ENCODE measurements around the gene BCL2L11.

Gene BCL2L11

DNA sequence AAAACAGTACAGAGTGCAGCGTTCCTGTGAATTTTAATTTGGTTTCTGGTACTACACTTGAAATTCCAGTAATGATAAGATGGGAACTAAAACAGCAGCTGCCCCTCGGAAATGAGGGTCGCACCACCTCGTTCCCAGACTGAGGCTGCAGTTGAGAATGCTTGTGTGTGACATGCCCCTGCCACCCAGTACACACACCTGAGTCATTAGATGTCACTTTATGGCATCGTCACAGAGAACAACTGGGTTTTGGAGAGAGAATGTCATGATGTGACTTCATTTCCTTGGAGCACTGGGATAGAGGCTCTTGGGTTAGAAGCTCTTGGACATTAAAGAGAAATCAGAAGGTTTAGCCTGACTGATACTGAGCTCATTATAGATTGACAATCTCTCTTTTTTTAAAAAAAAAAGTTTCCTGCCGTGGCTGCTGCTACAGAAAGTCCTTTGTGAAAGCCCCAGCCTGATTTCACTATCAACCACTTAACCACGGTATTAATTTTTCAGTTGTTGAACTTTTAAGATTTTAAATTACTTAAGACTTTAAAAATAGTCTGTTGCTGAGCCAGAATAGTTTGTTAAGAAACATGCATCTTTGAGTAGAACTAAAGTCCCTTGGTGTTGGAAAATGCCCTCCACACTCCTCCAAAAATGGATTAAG lies 24.5 kb downstream of the BCL2L11 start:
- no peak for DNase-seq

- DNase-seq = no peak
Measured at GRCh38 chr2:111145951-111146350, 25.2 kb downstream of the BCL2L11 start.

- no peak for DNase-seq
Measured at GRCh38 chr2:111148225-111148873, 27.6 kb downstream of the BCL2L11 start.

- DNase-seq = no peak
Measured at GRCh38 chr2:111148925-111149324, 28.2 kb downstream of the BCL2L11 start.

DNA sequence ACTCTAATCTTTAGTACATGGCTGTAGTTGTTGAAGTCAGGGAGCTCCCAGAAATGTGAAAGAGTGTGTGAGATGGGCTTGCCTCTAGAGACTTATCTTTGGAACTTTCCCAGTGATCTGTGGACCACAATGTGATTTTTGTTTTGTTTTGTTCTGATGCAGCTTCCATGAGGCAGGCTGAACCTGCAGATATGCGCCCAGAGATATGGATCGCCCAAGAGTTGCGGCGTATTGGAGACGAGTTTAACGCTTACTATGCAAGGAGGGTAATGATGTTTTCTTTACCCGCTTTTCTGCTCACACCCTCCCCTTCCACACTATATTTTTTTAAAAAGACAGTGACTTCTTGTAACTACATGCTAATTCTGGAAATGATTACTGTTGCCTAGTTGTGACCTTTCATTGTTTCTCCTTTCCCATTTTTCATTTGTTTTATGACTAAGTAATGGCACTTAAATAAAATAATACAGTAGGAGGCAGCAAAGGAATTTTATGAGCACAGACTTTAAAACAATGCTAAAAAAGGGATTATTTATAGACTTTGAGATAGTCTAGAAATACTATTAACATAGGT lies 29.3 kb downstream of the BCL2L11 start:
- DNase-seq = no peak

GRCh38 chr2:111154758-111155157 lies 34.0 kb downstream of the BCL2L11 start:
- DNase-seq = no peak

GRCh38 chr2:111155610-111156009 lies 34.9 kb downstream of the BCL2L11 start:
- DNase-seq = peak; percentile 14 to 37

- DNase-seq = no peak
Measured at GRCh38 chr2:111156529-111156928, 35.8 kb downstream of the BCL2L11 start.

DNA sequence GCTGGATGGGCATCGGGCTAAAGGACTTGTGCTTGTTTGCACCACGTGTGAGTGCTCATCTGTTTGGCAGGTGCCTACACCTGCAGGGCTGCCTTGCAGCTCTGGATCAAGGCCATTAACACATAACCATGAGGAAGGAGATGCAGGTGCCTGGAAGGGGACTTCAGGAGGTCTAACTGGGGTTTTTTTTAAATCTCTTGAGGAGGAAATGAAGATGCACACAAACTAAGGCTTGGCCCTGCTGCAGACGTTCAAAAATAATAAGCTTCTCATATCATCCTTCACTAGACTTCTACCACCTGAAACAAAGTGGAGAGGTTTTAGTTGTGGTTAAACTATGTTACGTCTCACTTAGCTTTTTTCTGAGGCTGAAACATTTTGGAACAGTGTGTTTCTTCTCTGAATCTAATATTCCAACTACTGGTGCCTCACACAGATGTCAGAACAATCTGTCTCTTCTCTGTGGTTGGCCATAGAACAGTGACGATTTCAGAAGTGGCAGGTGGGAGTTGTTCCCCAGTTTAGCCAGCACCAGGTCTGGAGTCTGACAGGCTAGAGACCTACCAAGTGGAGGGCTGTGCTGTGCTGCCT lies 36.5 kb downstream of the BCL2L11 start:
- peak; percentile 30 to 71 for DNase-seq

DNA sequence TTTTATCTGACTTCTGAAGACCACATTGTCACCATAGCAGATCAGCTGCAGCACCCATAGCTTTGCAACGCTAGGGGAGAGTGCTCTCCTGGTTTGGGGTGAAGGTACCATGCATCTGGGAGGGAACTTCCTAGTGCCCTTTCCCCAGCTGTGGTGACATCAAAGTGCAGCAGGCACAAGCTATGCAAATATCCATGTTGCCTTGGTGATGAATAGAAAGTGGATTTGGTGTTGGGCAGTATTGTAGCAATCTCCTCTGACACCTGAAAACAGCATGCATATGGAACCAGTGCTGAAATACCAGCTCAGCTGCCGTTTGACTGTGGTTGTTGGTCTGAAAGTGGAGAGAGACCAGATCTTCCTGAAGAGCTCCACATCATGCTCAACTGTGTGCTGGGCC lies 37.1 kb downstream of the BCL2L11 start:
- DNase-seq = peak; percentile 17 to 62

- no peak for DNase-seq
Measured at GRCh38 chr2:111159641-111160040, 38.9 kb downstream of the BCL2L11 start.

GRCh38 chr2:111160758-111161157 lies 40.0 kb downstream of the BCL2L11 start:
- DNase-seq = no peak

DNA sequence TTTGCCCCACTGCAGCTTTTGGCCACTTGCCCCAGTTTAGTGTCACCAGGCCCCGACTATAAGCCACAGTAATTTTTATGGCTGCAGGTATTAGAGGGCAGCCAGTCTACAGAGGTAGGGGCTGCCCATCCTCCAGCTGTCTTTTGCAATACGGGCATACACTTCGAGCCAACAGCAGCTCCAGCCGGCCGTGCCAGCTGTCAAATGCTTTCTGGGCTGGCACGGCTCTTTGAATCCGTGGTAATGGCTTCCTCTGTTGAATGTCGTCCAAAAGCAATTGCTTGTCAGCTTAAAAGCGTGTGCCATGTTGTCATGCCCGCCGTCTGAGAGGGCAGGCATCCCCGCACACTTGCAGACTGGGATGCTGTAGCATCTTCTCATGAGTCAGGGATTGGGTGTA lies 41.3 kb downstream of the BCL2L11 start:
- no peak for DNase-seq

DNA sequence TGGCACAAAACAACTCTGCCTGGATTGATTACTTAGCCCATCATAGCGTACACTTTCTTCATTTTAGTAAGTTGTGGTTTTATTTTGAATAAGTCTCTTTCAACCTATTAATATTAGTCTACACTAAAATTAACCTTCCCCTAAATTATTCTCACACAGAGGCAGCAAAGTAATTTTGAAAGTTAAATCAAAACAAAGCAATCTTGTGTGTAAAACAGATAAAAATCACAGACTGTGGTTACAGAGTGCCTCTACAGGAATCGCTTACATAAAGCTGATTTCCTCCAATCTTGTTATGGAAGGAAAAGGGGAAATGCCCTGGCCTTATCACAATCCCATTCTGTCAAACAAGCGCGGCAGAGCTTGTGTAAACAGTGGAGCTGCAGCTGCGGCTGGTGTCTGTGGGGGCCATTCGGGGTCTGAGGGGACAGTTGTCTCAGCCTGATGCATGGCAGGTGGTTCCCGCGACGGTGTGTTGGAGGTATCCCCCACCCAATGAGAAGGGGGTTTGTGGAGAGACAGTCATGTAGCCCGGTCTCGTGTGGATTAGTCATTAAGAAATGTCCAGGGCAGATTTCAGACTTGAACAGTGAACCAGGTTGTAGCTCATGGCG lies 42.1 kb downstream of the BCL2L11 start:
- DNase-seq = no peak

- DNase-seq = no peak
Measured at GRCh38 chr2:111164078-111164477, 43.4 kb downstream of the BCL2L11 start.

DNA sequence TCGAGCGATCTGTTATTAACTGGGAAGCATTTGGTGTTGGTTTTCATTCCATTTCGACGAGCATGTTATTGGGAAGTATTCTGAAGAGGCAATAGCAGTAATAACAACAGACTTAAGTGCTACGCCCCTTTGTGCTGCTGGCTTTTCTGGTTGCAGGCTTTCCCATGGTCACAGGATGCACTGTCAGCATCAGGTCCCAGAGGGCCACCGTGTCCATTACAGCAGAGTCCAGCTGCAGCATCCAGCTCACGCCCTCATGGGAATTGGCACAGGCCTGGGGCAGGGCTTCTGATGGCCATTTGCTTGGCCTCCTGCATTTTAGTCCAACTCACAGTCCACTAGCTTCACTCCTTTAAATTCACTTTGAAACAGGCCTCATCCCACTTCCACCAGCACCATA lies 44.4 kb downstream of the BCL2L11 start:
- no peak for DNase-seq

GRCh38 chr2:111166115-111166514 lies 45.4 kb downstream of the BCL2L11 start:
- DNase-seq = no peak

- DNase-seq = no peak
Measured at GRCh38 chr2:111167076-111167862, 46.6 kb downstream of the BCL2L11 start.

DNA sequence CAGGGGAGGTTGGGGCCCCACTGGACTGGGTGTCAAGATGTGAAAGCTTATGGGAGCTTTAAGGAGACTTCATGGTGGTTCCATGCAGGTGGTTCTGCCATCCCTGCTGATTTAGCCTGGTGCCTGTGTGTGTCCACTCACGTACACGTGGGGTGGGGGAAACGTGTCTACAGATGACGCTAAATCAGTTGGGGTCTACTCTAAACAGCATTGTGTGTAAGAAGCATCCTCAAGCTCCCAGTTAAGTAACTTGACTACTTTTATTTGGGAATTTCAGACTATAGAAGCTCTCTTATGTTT lies 47.1 kb downstream of the BCL2L11 start:
- no peak for DNase-seq

DNA sequence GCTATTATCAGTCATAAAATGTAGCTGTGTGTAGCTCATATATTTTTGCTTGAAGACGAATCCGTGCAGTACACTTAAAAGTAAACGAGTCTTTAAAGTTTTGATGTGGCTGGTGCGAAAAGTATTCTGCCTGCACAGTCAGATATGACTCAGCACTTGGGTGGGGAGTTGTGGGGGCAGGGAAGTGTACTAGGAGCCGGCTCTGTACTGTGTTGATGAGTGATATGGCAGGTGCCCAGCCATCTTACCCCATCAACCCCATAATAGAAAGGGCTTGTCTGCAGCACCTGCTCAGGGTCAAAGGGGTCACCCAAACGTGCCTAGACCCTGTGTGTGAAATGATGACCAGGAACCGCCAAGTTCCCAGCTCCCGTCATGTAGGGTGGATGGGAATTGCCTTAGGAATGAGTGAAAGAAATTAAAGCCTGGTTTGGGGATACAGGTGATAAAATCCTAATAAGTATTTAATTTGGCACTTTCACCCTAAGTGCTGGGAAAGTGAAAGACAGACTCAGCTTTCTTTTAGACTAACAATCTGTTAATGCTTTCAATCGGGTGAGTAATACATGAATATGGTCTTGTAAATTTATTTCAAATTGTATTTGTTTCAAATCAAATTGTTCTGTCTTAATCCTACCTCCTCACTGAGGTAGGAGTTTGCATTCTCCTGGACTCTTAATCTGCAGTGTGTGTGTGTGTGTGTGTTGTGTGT lies 48.0 kb downstream of the BCL2L11 start:
- DNase-seq = no peak

- peak in 1 of 2 experiments; percentile 27 for DNase-seq
Measured at GRCh38 chr2:111169268-111169667, 48.6 kb downstream of the BCL2L11 start.

- DNase-seq = no peak
Measured at GRCh38 chr2:111169924-111170323, 49.2 kb downstream of the BCL2L11 start.

All from NCI-H526 (cell line).